Retina (tissue), 1 donor: ENCODE data around the gene IL32.

Source experiments
- DNase-seq: peaks from one replicate; pipeline ENCODE4 v3.0.0-alpha.2; 2016

Gene IL32

DNA sequence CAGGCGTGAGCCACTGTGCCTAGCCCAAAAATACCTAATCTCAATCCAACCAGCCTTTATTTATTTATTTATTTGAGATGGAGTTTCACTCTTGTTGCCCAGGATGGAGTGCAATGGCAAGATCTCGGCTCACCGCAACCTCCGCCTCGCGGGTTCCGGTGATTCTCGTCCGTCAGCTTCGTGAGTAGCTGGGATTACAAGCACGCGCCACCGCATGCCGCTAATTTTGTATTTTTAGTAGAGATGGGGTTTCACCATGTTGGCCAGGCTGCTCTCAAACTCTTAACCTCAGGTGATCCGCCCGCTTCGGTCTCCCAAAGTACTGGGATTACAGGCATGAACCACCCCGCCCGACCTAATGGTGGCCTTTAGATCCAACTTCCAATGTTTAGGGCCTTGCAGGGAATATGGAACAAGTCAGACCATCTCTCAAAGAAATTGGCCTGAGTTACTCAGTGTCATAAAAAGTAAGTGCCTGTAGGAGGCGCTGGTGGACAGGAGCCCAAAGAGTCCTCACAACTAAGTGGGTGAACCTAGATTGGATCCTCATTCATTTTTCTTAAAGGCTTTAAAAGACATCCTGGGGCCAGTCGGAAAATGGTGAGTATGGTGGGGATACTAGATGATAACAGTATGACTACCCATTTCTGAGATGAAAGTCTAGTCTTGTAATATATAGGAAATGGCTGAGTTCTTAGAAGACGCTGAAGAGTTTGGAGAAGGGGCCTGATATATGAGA lies 29.0 kb downstream of the IL32 start:
- DNase-seq, result no peak

DNA sequence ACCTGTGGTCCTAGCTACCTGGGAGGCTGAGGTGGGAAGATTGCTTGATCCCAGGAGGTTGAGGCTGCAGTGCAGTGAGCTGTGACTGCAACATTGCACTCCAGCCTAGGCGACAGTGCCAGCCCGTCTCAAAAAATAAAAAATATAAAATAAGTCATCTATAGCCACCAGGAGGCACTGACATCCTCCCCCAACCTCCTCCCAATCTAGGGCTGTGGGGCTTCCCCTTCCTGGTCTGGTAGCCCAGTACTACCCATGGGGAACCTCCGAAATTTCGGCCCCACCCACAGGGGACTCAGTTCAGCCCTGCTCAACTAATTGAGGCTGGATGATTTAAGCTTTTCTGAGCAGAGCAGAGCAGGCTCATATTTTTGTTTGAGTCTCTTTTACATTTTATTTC lies 30.4 kb downstream of the IL32 start:
- DNase-seq, result no peak

DNA sequence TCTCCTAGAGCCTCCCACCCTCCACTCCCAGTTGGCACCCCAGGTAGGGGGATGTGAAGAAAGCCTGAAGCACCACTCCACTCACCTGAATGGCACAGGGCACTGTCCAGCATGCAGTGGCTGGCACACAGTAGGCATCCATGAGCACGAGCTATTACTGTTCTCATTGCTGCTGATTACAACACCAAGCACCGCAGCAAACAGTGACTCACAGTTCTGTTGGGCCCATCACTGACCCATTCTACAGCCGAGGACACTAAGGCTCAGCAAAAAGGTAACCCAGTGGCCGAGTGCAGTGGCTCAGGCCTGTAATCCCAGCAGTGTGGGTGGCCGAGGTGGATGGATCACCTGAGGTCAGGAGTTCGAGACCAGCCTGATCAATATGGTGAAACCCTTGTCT lies 30.9 kb downstream of the IL32 start:
- DNase-seq, result no peak

DNA sequence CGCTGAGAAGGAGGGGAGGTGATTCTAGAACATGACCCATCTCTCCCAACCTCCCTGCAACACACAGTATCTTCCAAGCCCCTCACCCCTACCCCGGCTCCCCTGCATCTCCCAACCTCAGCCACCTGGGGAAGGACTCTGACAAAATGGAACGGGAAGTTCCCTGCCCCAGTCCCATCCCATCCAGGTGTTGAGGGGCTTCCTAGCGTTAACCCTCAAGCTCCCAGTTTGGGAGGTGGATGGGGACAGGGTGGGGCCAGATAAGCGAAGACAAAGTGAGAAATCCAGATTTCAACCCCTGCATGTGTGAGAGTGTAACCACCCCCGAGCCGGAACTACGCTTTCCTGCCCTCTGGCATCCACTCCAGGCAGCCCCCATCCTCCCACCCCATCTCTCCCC lies 31.8 kb downstream of the IL32 start:
- no peak for DNase-seq

DNA sequence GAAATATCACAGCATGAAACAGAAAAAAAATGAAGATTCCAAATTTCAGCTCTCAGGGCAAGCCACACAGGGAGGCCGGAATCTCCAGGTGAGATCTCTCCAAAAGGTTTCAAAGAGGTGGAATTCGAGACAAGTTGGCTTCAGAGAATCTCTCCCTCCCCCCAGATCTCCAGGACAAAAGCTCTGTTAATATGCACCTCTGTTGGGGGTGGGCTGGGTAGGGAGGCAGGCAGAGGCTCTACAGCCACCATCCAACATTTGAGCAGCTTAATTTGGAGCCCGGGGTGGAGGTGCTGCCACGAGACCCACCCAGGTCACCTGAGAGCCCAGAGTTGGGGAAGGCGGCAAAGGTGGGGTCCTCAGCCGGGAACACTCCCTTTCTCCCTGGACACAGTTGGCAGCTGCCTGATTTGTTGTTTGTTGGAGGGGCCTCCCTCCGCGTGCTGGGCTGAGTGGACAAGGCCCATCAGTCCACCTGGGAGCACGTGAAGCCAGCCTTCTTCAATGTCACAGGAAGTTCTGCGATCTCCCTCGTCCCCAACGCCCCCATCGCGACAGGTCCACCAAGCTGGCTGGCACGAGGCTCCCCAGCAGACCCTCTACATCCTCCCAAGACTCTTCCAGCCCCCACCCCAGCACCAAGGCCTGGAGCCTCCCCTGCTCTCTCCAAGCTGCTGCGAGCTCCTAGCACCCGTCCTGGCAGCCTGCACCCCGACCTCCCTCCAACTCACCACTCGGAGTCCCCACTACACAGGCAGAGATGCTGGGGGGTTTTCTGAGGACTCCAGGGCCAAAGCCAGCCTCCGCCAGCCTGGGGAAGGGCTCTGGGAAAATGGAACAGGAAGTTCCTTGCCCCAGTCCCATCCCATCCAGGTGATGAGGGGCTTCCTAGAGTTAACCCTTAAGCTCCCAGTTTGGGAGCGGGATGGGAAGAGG lies 33.3 kb downstream of the IL32 start, which contains the start of gene ZSCAN10:
TSS of gene ZSCAN10 (minus strand) at position 836 of the 936 bp plus-strand sequence. CDS start 6,357 bp downstream, outside the sequence.
- DNase-seq, result no peak

DNA sequence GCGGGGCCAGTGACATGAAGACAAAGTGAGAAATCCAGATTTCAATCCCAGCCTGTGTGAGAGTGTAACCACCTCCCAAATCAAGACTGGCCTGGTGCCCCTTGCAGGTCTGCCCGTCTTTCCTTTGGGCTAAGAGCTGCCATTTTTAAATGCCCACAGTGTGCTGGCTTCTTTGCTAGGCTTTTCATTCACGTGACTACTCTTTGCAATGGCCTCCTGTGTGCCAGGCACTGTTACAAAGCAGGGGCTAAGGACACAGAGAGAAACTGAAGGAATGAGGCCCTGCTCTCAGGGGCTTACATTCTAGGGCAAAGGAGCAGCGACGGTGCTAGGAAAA lies 33.9 kb downstream of the IL32 start:
- no peak for DNase-seq

DNA sequence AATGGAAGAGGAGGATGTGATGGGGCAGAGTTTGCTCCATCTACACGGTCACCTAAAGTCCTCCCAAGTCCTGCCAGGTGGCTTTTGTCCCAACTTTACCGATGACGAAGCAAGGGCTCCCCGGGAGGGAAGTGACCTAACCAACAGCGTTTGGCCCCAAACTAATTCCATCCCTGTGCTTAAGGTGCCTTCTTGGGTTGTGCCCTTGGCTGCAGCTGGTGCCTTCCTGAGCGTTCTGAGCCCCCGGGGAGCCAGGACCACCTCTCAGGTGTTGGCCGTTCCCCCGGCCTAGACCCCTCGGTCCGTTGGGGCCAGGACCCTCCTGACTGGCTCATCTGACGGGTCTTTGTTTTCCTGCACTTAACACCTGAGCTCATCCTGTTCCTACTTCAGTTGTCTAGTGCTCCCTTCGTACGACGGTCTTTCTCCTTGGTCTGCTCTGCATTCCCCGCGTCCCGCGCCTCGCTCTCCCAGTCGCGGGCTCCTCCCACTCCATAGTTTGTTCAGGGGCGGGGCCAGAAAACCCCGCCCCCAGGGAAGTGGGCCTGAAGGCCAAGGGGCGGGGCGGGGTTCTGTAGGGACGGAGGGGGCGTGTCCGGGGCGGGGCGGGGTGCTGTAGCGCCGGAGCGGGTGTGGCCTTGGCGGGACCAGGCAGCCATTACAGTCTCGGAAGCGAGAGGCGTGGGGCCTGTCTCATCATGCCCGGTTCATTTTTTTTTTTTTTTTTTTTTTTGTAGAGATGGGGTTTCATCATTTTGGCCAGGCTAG lies 34.5 kb downstream of the IL32 start:
- DNase-seq, result peak; percentile 78

DNA sequence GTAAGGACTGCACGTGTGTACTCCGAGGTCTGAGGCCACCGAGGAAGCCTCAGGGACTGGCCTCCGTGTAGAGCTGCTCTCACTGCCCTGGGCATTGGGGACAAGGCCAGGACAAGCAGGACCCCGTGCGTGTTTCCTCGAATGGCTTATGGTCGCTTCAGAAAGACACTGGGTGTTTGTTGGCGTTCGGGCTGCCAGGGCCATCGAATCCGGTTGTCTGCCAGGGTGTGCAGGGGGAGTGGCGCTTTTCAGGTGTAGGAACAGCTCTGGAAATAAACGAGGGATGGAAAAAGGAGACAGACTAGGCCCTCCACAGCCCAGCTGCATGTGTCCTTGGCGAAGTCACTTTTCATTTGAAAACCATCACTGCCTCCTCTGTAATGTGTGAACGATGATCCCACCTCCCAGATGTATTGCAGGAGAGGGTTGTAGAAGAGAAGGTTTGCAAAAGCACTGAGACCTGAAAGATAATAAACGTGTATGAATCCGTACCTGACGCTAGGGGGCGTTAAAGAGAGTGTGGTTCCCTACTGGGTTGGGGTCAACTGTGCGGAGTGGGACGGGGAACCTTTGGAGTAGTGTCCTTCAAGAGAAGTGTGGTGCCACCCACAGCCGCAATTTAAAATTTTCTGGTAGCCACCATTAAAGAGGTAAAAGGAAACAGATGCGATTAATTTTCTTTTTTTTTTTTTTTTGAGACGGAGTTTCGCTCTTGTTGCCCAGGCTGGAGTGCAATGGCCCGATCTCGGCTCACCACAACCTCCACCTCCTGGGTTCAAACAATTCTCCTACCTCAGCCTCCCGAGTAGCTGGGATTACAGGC lies 35.8 kb downstream of the IL32 start:
- DNase-seq, result no peak

DNA sequence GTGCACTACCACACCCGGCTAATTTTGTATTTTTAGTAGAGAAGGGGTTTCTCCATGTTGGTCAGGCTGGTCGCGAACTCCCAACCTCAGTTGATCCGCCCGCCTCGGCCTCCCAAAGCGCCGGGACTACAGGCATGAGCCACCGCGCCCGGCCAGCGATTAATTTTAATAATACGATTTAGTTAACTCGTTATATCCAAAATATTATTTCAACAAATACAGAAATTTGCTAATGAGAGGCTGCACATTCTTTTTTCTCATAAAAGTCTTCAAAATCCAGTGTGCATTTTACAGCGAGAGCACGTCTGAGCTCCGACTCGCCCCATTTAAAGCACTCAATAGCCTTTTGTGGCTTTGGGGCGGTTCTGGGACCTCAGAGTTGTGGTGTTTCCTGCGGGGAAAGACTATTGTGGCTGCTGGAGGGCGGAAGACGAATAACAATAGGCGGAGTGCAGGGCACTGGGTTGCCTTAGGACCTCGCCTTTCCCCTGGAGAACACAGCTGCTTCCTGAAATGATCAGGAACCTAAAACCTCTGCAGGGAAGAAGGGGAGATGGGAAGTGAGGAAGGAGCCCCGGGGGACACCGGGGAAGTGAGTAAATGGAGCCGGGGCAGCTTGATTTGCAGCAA lies 36.5 kb downstream of the IL32 start:
- DNase-seq, result no peak

DNA sequence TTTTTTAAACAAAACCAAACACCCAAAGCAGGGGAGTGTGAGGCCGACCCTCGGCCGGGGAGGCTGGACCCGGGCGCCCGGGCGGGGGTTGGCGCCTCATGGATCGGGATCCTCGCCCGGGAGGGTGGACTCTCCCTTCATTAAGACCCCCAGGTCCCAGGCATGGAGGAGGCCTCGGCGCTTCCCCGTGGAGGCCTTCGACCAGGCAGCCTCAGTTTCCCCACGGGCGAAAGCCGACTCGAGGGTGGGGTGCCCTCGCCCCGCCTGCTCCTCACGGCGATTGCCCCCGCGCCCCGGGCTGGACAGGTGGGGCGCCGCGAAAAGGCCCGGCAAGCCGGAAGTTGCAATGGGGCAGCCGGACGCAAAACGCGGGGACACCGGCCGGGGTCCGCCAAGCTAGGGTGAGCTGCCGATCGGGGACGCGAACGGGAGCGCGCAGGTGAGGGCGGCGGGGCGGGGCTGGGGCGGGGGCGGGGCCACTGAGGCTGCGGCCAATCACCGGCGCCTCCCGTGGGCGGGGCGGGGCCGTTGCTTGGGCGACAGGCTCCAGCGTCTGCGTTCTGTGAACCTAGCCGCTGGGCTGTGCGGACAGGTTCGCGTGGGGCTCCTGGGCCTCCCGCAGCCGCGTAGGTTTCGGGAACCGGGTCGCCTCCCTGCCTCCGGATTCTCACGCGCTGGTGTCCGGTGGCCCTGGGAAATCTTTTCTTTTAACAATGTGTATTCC lies 40.9 kb downstream of the IL32 start:
- DNase-seq, result peak; percentile 94

DNA sequence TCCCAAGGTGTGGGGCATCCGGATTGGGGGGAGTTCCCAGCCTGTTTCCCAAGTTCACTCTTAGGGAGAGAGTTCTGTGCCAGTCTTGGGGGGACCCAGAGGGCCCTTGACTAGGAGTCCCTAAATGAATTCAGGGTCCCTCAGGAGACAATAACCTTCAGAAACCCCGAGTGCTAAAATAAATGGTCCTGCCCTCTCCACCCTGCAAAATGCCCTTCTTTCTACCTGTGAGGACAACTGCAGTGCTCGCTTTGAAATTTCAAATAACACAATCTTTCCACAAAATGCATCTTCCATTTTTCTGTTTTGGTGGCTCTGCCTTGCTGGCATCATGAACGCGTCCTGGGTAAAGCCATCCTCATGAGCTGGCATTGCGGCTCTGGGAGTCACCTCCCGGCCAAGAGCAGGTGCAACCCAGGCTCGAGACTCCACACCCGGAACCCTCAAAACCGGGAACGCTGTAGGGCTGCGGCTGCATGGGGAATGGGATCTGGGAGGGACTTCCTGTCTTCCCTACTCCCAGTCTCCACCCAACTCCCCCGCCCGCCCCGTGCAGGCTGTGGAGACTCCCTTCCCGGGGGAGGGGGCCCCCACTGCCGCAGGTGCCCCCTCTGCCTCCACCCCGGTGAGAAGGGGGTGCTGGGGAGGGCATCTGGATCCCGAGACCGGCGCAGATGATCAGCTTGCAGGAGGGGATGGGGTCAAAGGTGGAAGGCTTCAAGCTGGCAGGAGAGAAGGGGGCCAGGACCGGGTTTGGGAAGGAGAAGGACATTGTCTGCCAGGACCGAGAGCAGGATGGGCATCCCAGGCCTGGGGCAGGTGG lies 46.8 kb downstream of the IL32 start, which contains the start of gene ZNF205:
TSS of gene ZNF205 (plus strand) at position 529 of the 823 bp plus-strand sequence. CDS start 845 bp downstream, outside the sequence.
- DNase-seq, result peak; percentile 87

DNA sequence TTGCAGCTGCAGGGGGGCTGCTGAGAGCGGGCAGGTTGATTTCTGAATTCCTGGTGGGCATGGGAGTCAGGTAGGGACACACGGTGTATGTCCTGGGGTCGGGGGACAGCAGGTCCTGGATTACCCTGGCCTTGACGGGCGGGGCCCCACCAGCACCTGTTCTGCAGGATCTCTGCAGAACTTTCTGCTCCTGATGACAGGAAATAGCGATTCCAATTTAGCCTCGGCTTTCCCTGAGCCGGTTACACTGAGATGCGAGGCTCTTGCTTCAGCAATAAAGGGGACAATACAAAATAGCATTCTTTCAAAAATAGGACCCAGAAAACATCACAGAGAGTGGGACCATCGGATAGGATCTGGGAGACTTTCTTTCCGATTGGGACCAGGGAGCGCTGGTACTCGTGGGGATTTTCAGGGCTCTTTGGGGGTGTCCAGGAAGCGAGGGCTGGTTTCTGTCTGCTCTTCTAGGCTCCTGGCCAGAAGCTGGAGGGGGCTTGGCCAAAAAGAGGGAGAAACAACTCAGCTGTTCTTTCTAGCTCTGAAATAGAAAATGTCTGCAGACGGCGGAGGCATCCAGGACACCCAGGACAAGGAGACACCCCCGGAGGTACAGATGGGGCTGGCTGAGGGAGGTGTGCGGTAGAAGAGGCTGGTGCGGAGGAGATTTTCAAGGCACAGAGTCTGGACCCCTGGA lies 47.6 kb downstream of the IL32 start:
- DNase-seq, result no peak

DNA sequence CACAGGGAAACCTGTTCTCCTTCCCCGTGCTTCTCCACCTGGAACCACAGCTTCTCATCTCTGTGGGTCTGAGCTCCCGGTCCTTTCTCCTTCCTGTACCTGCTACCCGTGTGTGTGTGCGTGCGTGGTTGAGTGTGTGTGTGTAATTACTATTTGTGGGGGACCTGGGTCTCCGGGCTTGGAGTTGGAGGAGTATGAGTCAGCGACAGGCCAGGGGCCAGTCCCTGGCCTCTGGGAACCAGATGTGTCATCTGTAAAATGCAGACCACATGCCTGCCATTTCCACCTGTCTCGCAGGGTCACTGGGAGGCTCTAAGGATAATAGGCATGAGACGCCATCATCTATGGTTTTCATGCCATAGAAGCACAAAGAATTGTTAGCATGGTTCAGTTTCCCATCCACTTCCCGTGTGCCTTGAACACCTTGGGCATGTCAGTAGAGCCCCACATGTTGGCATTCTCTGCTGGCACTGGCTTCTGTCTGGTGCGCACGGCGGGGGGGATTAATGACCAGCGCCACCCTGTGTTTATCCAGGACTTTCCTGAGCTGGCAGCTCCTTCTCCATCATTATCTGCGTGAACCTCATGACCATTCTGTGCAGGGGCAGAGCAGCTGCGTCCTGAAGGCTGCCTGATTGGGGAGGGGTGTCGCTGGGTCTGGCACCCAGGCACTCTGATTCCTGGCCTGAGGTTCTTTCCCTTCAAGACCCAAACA lies 48.5 kb downstream of the IL32 start:
- no peak for DNase-seq

DNA sequence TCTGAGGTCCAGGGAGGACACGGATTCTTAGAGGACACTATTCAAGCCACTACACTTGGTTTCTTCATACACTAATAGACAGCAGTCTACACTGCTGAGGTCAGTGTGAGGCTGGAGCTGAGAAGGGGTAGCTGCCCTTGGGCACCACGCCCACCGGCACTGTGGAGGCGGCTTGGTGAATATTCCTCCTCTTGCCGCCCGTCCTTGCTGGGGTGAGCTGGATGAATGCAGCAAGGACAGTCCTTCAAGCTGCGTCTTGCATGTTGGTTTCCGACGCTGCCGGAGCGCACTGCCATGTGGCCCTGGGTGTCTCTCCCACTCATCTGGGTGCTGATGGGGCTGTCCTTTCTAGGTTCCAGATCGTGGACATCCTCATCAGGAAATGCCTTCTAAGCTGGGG lies 49.6 kb downstream of the IL32 start:
- no peak for DNase-seq

DNA sequence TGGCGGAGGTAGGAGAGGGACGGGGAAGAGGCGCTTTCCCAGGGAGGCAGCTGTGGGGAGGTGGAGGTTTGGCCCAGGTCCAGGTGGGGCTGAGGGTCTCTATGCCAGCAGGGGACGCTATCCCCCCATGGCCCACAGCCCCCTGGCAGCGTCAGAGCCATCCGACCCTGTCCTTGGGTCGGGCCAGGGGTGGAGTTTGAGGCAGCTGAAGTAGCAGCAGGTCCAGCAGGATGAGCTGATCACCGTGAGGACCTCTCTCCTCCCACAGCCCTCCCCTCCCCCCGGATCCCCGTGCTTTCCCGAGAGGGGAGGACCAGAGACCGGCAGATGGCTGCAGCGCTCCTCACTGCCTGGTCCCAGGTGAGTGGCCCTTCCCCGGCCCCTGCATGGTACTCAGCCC lies 50.1 kb downstream of the IL32 start:
- no peak for DNase-seq

DNA sequence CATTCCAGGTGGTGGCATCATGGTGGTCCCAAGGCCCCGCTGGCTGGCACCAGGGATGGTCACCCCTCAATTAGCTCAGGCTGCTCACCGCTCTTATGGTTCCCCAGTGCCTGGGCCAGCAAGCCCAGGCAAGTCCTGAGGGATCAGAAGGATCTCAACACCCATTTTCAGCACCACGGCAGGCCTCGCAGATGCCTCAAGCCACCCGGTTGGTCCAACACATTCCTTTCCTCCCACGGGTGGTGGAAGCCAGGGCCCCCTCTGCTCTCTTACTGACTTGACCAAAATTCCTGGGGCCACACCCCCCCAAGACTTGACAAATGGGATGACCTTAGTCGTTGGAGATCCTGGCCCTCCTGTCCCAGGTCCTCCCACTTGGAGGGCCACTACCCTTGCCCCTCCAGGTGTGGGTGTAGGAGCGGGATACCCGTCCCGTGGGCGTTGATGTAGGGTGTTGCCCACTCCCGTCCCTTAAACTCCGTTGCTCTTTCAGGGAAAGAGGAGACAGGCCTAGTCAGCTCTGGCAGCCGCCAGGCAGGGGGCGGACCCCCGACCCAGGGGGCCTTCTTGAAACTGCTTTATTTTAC lies 52.9 kb downstream of the IL32 start:
- DNase-seq, result no peak

DNA sequence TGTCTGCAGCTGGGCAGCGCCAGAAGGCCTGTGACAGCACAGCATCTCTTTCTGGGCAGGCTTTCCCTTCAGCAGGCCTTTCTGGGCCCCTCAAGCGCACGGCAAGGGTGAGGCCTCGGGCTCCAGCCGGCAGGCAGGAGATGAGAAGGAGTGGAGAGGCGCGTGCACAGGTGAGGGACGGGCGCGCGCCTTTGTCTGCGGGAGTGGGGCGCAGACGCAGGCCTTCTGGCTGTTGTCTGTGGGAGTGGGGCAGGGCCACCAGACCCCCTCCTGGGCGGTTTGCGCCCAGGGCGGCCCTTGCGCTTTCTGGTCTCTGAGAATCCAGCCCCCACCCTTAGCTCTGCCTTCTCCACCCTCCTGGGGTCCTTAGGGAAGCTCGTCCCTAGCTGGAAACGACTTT lies 53.4 kb downstream of the IL32 start:
- no peak for DNase-seq
